ENCODE data around the gene NKAIN2. TPM values are rescaled to one million over a fixed set of nuclear protein-coding genes. Genes with fewer than 3 reads are reported as not detected.

The NKAIN2 gene
- total and polyA plus RNA-seq, 12 donors, result 0.07 to 3.0 (median 0.28) TPM; not detected in 1

DNA sequence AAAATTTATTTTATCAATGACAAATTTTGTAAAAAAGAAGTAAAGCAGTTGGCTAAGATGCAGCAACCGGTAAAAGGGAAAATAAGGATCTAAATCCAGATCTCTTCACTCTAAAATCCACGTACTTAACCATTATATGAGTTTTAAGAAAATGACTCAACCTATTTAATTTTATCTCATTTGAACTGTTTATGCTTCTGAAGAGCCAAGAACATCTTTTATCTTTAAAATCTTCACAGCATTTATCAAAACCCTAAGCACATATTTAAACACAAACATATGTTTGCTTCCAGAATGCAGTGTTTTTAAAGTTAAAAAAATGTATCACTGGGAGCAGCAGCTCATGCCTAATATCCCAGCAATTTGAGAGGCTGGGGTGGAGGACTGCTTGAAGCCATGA lies 339.2 kb downstream of the NKAIN2 start:
- H3K4me3 ChIP-seq, result no peak overlapping the region
- intact Hi-C loops (cut with DNase I), result no loop called here
- no peak for ATAC-seq

DNA sequence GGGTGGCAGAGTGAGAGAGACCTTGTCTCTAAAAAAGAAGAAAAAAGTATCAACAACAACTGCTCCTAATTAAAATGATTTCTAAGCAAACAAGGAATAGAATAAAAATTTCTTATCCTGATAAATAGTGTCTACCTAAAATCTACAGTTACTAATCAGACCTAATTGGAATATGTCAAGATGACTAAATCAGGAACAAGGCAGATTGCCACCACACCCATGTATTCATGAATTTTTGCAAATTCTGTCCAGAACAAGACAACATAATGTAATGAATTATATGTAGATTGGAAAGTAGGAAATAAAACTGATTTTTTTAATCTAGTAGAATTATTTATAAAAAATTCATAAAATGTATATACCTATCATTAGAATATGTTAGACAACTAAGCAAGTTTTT lies 339.8 kb downstream of the NKAIN2 start:
- no peak for DNase-seq
- no peak overlapping the region for H3K4me3 ChIP-seq
- H3K36me3 ChIP-seq, result no peaks in the 10 kb centered on the region
- no peak for TF ChIP-seq CTCF (IDR thresholded peaks at IDR 0.05)
- no peak overlapping the region for H3K27ac ChIP-seq
- intact Hi-C loops (cut with DNase I), result no loop called here
- no peaks in the 10 kb centered on the region for H3K9me3 ChIP-seq
- no peaks in the 10 kb centered on the region for H3K4me1 ChIP-seq
- no peak for ATAC-seq
- no peaks in the 10 kb centered on the region for H3K27me3 ChIP-seq

More for the DNA sequence above, 339.2 kb downstream of the NKAIN2 start:
- H3K9me3 ChIP-seq, result no peaks in the 10 kb centered on the region
- H3K27me3 ChIP-seq, result no peaks in the 10 kb centered on the region
- no peak for DNase-seq
- TF ChIP-seq CTCF (IDR thresholded peaks at IDR 0.05), result no peak
- 76% methylated on average over 2 of the region's 2 CpGs for WGBS, 2 donors
- no peaks in the 10 kb centered on the region for H3K36me3 ChIP-seq
- H3K27ac ChIP-seq, result no peak overlapping the region
- no peaks in the 10 kb centered on the region for H3K4me1 ChIP-seq

DNA sequence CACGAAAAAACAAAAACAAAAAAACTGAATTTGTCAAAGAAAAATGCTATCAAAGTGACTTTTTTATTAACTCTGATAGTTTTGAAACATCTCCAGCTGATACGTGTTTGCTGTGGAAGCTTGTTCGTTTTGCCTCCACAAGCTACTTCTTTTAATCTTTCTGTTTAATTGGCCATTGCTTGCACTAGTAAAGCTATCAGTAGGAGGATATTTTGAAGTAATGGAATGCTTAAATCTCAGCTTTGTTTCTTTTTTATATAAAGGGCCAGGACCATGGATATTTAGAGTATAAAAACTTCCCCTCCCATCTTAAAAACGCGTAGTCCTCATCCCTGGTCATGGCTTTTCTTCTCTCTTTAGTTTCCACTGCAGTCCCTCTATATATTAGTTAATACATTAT lies 344.0 kb downstream of the NKAIN2 start:
- Histone ChIP-seq H3K4me3 (no peak overlapping the region), H3K36me3 (no peaks in the 10 kb centered on the region), H3K27ac (no peak overlapping the region), H3K27me3 (no peaks in the 10 kb centered on the region), H3K4me1 (no peaks in the 10 kb centered on the region), H3K9me3 (peaks cover 0 to 2% (median 0%) of the 10 kb centered on the region in 11 donors)
- WGBS, 2 donors, result 37 to 48% methylated on average over 5 of the region's 5 CpGs
- DNase-seq (no peak), ATAC-seq (no peak)
- no peak for TF ChIP-seq CTCF (IDR thresholded peaks at IDR 0.05)
- intact Hi-C loops (cut with DNase I), result loop anchor here in 1 of 10 donors (1.0 kb wide), 1 partner anchor 24 kb away; no protein-coding TSS in a partner anchor

DNA sequence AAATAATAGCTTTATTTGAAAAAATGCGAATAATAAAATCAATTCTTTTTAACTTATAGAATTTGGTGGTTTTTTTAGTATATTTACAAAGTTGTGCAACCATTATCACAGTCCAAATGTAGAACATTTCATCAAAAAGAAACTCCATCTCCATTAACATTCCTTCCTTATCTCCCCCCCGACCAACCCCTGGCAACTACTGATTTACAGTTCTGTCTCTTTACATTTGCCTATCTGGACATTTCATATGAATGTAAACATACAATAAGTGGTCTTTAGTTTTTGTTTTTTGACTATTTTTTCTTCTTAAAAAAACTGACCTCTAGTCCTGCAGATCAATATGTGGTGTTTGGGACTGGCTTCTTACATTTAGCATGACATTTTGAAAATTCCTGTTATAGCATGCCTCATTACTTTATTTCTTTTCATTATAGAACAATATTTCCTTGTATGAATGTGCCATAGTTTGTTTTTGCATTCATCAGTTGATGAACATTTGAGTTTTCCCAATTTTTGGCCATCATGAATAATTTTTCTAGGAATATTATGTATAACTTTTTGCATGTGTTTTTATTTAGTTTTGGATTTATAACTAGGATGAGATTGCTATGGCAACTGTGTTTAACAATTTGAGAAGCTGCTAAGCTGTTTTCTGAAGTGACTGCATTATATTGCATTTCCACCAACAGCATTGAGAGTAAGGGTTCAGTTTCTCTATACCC lies 344.7 kb downstream of the NKAIN2 start:
- TF ChIP-seq CTCF (IDR thresholded peaks at IDR 0.05), result no peak
- intact Hi-C loops (cut with DNase I), result loop anchor here in 1 of 10 donors (1.0 kb wide), 1 partner anchor 23 kb away; no protein-coding TSS in a partner anchor
- H3K27ac ChIP-seq, result no peak overlapping the region
- H3K9me3 ChIP-seq, result peaks cover 0 to 2% (median 0%) of the 10 kb centered on the region in 11 donors
- no peaks in the 10 kb centered on the region for H3K4me1 ChIP-seq
- H3K36me3 ChIP-seq, result no peaks in the 10 kb centered on the region
- 44 to 57% methylated on average over 2 of the region's 2 CpGs for WGBS, 2 donors
- DNase-seq, result no peak
- H3K27me3 ChIP-seq, result no peaks in the 10 kb centered on the region
- H3K4me3 ChIP-seq, result no peak overlapping the region
- ATAC-seq, result no peak

All from heart right ventricle (tissue), 16 donors.